HUES64 (cell line): ENCODE measurements around the gene CCDC15.

Source experiments
- H3K27ac ChIP-seq: 2 replicates; pipeline ENCODE4 v1.7.0; 2013; ENCODE audit warnings: low read depth, low read length, inconsistent platforms
- H3K27me3 ChIP-seq: 2 replicates; pipeline ENCODE4 v1.6.1; 2013; ENCODE audit warnings: mild to moderate bottlenecking, low read length; ENCODE audit not compliant: insufficient read depth
- H3K36me3 ChIP-seq: 2 replicates; pipeline ENCODE4 v1.6.1; 2013; ENCODE audit warnings: mild to moderate bottlenecking, low read length; ENCODE audit not compliant: insufficient read depth
- H3K4me1 ChIP-seq: 2 replicates; pipeline ENCODE4 v1.6.1; 2013; ENCODE audit warnings: mild to moderate bottlenecking, low read length, moderate library complexity; ENCODE audit not compliant: insufficient read depth
- H3K4me3 ChIP-seq: 2 replicates; pipeline ENCODE4 v1.5.1; 2013; ENCODE audit warnings: mild to moderate bottlenecking, low read length, moderate library complexity
- H3K9ac ChIP-seq: 2 replicates; pipeline ENCODE4 v1.6.1; 2013; ENCODE audit warnings: mild to moderate bottlenecking, low read depth, low read length
- H3K9me3 ChIP-seq: 2 replicates; pipeline ENCODE4 v1.6.1; 2013; ENCODE audit warnings: low read depth, low read length; ENCODE audit not compliant: insufficient read depth
- WGBS: fragments of 150-250, 120-280 bp; methylation state at CpG from one replicate; pipeline ENCODE4 v1.1.7; 2013; ENCODE audit warnings: missing lambda C conversion rate; 5-methylcytosine and 5-hydroxymethylcytosine counted together

Gene CCDC15

DNA sequence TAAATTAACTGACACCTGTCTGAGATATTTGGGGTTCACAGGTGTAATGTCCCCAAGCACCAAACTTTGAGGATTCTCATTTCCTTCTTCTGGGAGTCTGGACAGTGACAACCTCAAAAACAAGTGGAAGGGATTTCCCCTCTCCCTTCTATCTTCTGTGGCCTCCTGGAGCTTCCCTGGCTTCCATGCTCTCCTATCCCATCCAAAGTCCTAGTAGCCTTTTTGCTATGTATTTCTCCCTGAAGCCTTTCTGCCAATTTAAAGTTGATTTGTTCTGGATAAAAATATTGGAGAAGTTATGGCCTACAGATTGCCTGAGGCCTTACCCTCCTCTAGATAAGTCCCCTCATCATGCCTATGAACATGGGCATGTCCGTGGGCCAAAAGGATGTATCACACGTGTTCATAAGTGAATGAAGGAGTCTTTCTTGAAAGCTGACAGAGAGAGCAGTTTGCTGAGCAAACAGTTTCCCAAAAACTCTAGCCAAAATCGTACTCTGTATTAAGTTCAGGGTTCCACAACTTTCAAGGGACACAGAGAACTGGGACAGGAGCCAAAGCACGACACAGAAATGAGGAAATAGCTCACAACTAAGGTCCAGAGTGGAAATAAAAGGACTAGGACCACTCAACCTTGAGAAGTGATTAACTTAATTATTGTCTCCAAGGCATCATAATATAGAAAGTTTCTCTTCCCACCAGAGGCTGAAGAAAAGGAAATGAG is 24.9 kb upstream of the CCDC15 start:
- Histone ChIP-seq H3K4me3 (no peak overlapping the region), H3K27ac (no peak overlapping the region), H3K36me3 (no peaks in the 10 kb centered on the region), H3K4me1 (no peaks in the 10 kb centered on the region), H3K9me3 (no peaks in the 10 kb centered on the region), H3K9ac (no peak overlapping the region), H3K27me3 (peaks cover 28% of the 10 kb centered on the region)
- 84% methylated on average over 4 of the region's 4 CpGs for WGBS

DNA sequence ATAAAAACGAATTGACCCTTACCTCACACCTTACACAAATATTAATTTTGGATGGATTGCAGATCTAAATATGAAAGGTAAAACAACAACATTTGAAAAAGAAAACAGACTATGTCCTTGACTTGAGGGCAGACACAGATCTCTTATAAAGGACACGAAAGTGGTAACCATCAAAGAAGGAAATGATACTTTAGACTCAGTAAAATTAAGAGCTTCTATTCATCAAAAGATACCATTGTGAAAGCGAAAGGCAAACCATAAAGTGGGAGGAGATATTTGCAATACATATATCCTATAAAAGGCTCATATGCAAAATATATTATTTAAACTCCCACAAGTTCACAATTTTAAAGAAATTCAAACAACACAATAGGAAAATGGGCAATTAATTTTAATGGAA is 23.2 kb upstream of the CCDC15 start:
- H3K36me3 ChIP-seq = no peaks in the 10 kb centered on the region
- no peaks in the 10 kb centered on the region for H3K9me3 ChIP-seq
- H3K4me3 ChIP-seq = no peak overlapping the region
- peaks cover 23% of the 10 kb centered on the region for H3K27me3 ChIP-seq
- H3K4me1 ChIP-seq = no peaks in the 10 kb centered on the region
- no peak overlapping the region for H3K9ac ChIP-seq
- WGBS = no CpG with 5 or more reads among the region's 3 CpGs
- H3K27ac ChIP-seq = no peak overlapping the region

DNA sequence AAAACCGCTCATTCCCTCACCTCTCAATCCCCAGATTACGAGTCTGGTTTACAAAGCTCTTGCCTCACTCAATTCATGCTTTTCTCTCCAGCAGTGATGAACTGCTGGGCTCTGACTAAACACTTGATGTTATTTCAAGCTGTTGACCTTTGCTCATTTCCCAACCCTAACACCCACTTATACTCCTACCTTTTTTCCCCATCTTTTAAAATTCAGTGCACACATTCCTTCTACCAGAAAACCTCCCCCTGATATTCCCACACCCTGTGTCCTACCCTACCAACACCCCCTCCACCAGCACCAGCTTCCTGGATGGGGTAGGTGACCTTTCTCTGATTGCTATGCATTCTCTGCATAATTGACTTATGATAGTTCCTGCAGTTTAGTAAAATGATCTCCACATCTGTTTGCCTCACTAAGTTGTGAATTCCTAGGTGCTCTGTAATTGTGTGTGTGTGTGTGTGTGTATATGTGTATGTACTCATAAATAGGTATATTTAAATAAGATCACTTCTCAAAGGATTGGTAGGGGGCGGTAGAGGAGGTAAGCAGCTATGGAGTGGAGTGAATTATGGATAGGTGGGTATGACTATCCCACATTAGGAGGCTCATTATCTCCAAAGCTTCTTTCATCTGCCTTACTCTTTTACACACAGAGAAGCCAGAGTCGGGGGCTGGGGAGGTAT is 19.0 kb upstream of the CCDC15 start:
- Histone ChIP-seq H3K4me1 (no peaks in the 10 kb centered on the region), H3K27ac (no peak overlapping the region), H3K27me3 (peaks cover 19% of the 10 kb centered on the region), H3K9ac (no peak overlapping the region), H3K36me3 (no peaks in the 10 kb centered on the region), H3K4me3 (no peak overlapping the region), H3K9me3 (no peaks in the 10 kb centered on the region)
- 81% methylated on average over 2 of the region's 4 CpGs for WGBS

DNA sequence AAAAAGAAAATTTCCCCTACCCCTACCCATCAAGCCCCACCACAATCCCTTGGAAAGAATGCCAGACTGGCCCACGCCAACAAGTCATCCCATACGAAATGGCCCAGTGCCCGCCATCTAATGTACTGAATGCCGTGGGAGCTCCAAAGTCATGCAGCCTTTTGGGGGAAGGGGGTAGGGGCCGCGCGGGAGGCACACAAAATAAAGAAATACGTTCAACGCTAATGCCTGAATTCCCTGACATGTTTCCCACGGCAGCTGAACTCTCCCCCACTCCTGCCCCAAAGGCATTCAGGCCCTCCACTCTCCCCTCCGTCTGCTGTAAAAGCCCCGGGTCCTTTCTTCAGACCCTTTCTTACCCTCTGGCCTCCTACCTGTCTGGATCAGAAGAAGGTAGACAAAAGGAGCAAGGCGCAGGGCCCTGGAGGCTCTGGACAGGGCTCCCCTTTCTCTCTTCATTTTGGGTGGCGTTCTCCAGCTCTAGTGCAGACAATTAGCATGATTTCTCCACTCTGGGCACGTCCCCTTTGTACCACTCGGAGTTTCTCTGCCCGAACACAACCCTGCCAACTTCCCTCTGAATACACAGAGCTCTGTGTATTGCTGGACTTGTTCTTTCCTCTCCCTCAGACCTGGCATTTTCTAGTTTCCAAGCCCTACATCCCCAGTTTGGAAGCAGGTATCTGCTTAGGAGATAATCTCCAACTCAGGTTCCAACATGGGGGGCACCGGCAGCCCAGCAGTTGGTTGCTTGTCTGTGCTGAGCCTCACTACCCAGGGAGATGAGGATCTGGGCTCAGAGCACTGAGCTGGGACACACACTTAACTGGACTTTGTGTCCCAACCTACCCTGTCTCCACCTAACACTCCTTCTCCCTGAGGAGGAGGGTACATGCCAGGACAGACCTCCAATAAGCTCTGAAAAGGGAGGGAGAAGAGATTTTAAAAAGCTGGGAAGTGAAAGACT is 18.2 kb upstream of the CCDC15 start, which contains the start of gene HEPACAM:
TSS of gene HEPACAM (minus strand) at position 500 of the 967 bp plus-strand sequence. CDS start at position 459, 41 bp downstream.
- WGBS = 93% methylated on average over 18 of the region's 18 CpGs
- Histone ChIP-seq H3K4me1 (no peaks in the 10 kb centered on the region), H3K36me3 (no peaks in the 10 kb centered on the region), H3K4me3 (no peak within 1 kb of the TSS), H3K27me3 (peaks cover 11% of the 10 kb centered on the region), H3K9me3 (no peaks in the 10 kb centered on the region), H3K27ac (no peak within 1 kb of the TSS), H3K9ac (no peak within 1 kb of the TSS)

DNA sequence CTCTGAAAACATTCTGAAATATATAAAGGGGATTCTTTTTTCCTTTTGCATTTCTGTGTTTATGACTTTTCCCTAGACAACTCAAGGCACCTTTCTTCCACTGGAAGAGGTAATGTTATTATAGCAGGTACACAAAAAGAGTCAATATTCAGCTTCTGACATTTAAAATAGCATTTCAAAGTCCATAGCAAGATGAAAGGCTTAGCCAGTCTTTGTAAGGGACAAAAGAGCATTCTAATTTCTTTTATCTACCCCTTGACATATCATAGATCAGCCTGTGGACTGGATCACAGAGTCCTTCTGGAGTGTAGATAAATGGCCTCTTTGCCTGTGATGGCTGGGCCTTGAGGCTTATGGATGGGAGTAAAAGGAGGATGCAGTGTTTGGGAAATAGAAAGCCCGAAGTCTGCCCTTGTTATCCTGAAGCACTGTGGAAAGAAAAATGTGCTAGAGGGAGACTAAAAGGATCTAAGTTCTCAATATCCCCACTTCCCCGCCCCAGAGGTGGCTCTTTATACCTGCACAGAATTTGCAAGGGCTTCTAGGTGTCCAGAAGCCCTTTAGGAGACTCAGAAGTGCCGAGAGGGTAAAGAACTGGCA is 16.6 kb upstream of the CCDC15 start:
- Histone ChIP-seq H3K4me3 (no peak overlapping the region), H3K9ac (no peak overlapping the region), H3K9me3 (no peaks in the 10 kb centered on the region), H3K27me3 (peaks cover 10% of the 10 kb centered on the region), H3K4me1 (no peaks in the 10 kb centered on the region), H3K36me3 (no peaks in the 10 kb centered on the region), H3K27ac (no peak overlapping the region)
- 86% methylated on average over 3 of the region's 3 CpGs for WGBS

DNA sequence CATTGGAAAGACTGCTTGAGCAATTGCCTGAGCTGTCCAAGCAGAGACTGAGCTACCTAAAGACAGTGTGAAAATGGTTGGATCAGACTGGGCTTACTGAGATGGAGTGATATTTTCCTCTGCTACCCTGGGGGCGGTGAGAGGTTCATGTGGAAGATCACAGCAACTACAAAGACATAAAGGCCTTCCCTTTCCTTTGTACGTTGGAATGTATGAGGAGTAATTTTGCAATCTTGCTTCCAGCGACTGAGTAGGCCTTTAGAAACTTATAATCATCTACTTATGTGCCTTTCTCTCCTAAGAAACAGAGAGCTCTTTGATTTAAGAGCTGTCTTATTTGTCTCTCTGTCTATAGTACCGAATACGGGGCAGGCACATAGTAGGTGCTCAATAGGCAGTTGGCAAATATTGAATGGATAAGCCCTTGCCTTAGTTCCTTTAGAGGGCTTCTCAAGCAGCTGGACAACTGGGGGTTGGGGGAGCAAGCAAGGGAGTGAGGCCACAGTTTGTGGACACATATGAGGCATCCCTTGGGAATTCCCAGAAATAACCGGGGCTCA is 15.7 kb upstream of the CCDC15 start:
- H3K9ac ChIP-seq = no peak overlapping the region
- no peaks in the 10 kb centered on the region for H3K36me3 ChIP-seq
- H3K9me3 ChIP-seq = no peaks in the 10 kb centered on the region
- 97% methylated on average over 4 of the region's 6 CpGs for WGBS
- peaks cover 10% of the 10 kb centered on the region for H3K27me3 ChIP-seq
- no peaks in the 10 kb centered on the region for H3K4me1 ChIP-seq
- H3K4me3 ChIP-seq = no peak overlapping the region
- H3K27ac ChIP-seq = no peak overlapping the region

DNA sequence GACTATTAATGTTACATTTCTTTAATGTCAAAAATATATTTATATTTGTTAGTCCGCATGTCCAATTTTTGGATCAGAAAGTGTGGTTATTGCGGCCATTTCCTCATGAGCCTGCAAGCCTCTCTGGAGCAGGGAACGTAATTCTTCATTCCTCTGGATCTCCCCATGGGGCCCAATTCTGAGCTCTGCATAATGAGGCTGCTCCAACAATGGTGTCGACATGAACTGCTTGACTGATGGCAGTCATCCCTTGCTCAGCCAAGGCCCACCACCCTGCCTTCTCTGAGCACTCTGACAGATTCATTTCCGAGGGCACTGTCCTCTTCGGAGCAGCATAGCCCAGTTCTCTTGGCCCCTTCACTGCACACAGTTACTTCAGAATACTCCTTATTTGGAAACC is 15.0 kb upstream of the CCDC15 start:
- 76% methylated on average over 6 of the region's 6 CpGs for WGBS

DNA sequence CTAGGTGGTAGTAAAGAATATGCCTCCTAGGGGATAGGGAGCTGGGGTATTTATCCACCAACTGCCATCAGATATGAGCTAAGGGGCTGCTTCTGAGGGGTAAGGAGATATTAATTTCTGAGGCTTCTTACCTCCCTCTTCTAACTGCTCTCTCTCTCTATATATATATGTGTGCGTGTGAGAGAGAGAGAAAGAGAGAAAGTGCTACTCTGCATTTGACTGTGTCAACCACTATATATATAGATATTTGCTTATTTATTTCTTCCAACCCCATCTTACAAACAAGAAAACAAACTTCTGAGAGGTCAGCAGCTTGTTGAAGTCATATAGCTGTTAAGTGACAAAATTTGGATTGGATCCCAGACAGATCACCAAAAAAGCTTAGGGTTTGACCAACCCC is 12.3 kb upstream of the CCDC15 start:
- Histone ChIP-seq H3K9ac (no peak overlapping the region), H3K4me1 (no peaks in the 10 kb centered on the region), H3K4me3 (no peak overlapping the region), H3K27me3 (peaks cover 9% of the 10 kb centered on the region), H3K9me3 (no peaks in the 10 kb centered on the region), H3K36me3 (no peaks in the 10 kb centered on the region), H3K27ac (no peak overlapping the region)
- no CpG with 5 or more reads among the region's 1 CpG for WGBS

More for the DNA sequence above, 15.0 kb upstream of the CCDC15 start:
- Histone ChIP-seq H3K27me3 (peaks cover 8% of the 10 kb centered on the region), H3K4me1 (no peaks in the 10 kb centered on the region), H3K4me3 (no peak overlapping the region), H3K36me3 (no peaks in the 10 kb centered on the region), H3K9me3 (no peaks in the 10 kb centered on the region), H3K9ac (no peak overlapping the region), H3K27ac (no peak overlapping the region)

DNA sequence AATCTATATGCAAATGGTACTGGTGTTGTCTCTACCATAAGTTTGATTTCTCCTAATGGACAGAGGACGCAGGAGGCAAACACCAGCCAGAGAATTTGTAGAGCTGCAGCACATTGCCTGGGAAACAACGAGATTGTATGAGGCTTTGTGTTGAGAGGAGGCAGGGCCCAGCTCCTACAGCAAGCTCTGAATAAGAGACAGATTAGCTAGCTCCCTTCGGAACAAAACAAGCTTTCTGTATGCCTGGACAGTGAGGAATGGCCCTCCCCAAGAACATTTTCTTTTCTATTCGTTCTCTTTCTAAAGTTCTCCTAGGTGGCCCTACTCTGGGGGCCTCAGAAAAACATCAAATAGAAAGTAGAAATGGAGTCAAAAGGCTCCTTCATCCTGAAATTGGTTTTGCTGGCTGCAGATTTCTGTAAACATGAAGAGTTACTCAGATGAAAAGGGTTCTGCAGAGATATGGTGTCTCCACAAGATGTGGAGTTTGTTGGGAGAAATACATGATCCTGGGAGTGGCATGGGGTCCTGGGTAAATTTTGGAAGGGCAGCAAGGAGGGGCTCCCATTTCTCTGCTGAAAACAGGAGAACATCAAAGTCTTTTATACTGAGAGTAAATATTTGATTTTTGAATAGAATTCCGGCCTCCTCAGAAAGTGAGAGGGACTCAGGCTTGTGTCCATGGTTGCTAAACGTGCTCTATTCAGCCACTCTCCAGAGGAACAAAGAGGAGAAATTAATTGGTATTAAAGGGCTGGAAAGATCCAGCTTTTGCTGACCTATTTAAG is 11.3 kb upstream of the CCDC15 start:
- H3K4me1 ChIP-seq = no peaks in the 10 kb centered on the region
- H3K36me3 ChIP-seq = no peaks in the 10 kb centered on the region
- H3K9ac ChIP-seq = no peak overlapping the region
- H3K4me3 ChIP-seq = no peak overlapping the region
- no peak overlapping the region for H3K27ac ChIP-seq
- H3K27me3 ChIP-seq = peaks cover 9% of the 10 kb centered on the region
- WGBS = 85% methylated on average over 6 of the region's 6 CpGs
- H3K9me3 ChIP-seq = no peaks in the 10 kb centered on the region

DNA sequence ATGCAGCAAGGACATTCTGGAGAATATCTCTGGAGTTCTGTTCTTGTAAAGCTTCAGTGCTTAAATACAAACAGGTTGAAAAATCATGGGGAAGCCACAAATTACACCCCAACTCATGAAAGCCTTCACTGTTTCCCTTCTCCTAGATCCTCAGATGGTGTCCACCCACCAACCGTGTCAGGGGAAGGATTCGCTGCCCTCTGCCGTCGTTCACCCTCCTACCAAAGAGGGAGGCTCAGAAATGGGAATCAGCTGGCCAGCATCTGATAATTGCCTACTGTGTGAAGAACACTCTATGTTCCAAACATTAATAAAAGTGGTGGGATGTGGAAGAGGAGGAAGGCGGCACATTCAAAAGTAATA is 10.8 kb upstream of the CCDC15 start:
- Histone ChIP-seq H3K9me3 (no peaks in the 10 kb centered on the region), H3K27ac (no peak overlapping the region), H3K27me3 (peaks cover 9% of the 10 kb centered on the region), H3K4me3 (no peak overlapping the region), H3K36me3 (no peaks in the 10 kb centered on the region), H3K4me1 (no peaks in the 10 kb centered on the region), H3K9ac (no peak overlapping the region)
- 85% methylated on average over 4 of the region's 5 CpGs for WGBS
